K562 (cell line): ENCODE results near the gene PI4KA. TPM values are rescaled to one million over a fixed set of nuclear protein-coding genes. Genes with fewer than 3 reads are reported as not detected.

ENCODE experiments used
- ATAC-seq: fragments of 200-7000 bp; cut with Tn5 transposase; 3 replicates; pipeline ENCODE4 v1.9.1; 2020; ENCODE audit warnings: moderate library complexity
- BruUV-seq: library from RNA; stranded (reverse); fragments of 400-500 nt; replicated peaks from 2 replicates; lab custom pipeline; 2021; lab: Mats Ljungman, UMichigan
- CTCF ChIA-PET: fragments of 300-600 bp; formaldehyde crosslinking; extraction: SDS; loops from one replicate; lab custom pipeline; 2021; ENCODE audit warnings: low intra/inter-chr PET ratio; lab: Yijun Ruan, JAX
- POLR2A ChIA-PET: fragments of 300-600, 350-650 bp; sonication (Branson Sonifier 250); formaldehyde crosslinking; extraction: SDS; loops from one replicate; lab custom pipeline; 2021; ENCODE audit warnings: antibody characterized with exemption, inconsistent platforms; lab: Yijun Ruan, JAX
- DNase-seq, 4 experiments: peaks; one replicate each; pipeline versions ENCODE4 v3.0.0 to v3.0.0-alpha.2; 2011 to 2018; ENCODE audit warnings: low spot score in 3 of 4, mixed read lengths in 3 of 4; ENCODE audit errors: extremely low read depth in 1 of 4
- FAIRE-seq: peaks from 2 replicates; lab custom pipeline; 2011; peaks lifted over from hg19 to GRCh38; lab: Jason Lieb, UNC
- H2AFZ ChIP-seq: 2 replicates; pipeline ENCODE4 v1.6.0; 2011; ENCODE audit warnings: low read depth, low read length, control low read depth, inconsistent platforms
- H3K27ac ChIP-seq: fragments of 200-600 bp; 3 replicates; pipeline ENCODE4 v1.8.0; 2011; ENCODE audit warnings: low read depth, mild to moderate bottlenecking, control low read depth, inconsistent platforms, low read length, moderate library complexity, mixed read lengths; ENCODE audit errors: extremely low read depth
- H3K27me3 ChIP-seq, 2 experiments: fragments of 300-600 bp in 1 of 2; 2 replicates in 1 of 2; 3 replicates in 1 of 2; pipeline versions ENCODE4 v1.6.0 to v1.8.0; 2011; ENCODE audit warnings: inconsistent platforms in 2 of 2, low read length in 2 of 2, mild to moderate bottlenecking in 1 of 2, mixed read lengths in 1 of 2, moderate library complexity in 1 of 2; ENCODE audit not compliant: control insufficient read depth in 2 of 2, insufficient read depth in 2 of 2
- H3K36me3 ChIP-seq: fragments of 300-600 bp; 3 replicates; pipeline ENCODE4 v1.8.0; 2011; ENCODE audit warnings: mild to moderate bottlenecking, low read length, inconsistent platforms; ENCODE audit not compliant: control insufficient read depth, insufficient read depth
- H3K4me1 ChIP-seq, 2 experiments: fragments of 200-600 bp in 1 of 2; replicated peaks in 1 of 2; 2 replicates in 1 of 2; 3 replicates in 1 of 2; pipeline versions ENCODE4 v1.5.1 to v1.8.0; 2011; ENCODE audit warnings: inconsistent platforms in 2 of 2, low read length in 2 of 2, mild to moderate bottlenecking in 1 of 2, mixed read lengths in 1 of 2, moderate library complexity in 1 of 2; ENCODE audit not compliant: control insufficient read depth in 2 of 2, insufficient read depth in 2 of 2
- H3K4me2 ChIP-seq: 2 replicates; pipeline ENCODE4 v1.6.1; 2011; ENCODE audit warnings: low read length, control low read depth, inconsistent platforms, mixed read lengths; ENCODE audit not compliant: insufficient read depth
- H3K4me3 ChIP-seq: fragments of 200-600 bp; sonication (generic), shearing (Covaris generic); 2 replicates; pipeline ENCODE4 v1.5.1; 2016; ENCODE audit warnings: control low read depth, inconsistent platforms
- H3K79me2 ChIP-seq: fragments of 200-600 bp; 3 replicates; pipeline ENCODE4 v1.8.0; 2011; ENCODE audit warnings: low read length, inconsistent platforms; ENCODE audit not compliant: control insufficient read depth, insufficient read depth
- H3K9ac ChIP-seq, 2 experiments: 2 replicates each; pipeline versions ENCODE4 v1.6.0 to v1.6.1; 2011; ENCODE audit warnings: low read depth in 2 of 2, low read length in 2 of 2, control low read depth in 1 of 2, inconsistent platforms in 1 of 2, mild to moderate bottlenecking in 1 of 2, mixed read lengths in 1 of 2; ENCODE audit not compliant: insufficient read depth in 1 of 2
- H3K9me1 ChIP-seq: one replicate; pipeline ENCODE4 v1.6.0; 2011; ENCODE audit warnings: inconsistent platforms, mild to moderate bottlenecking, low read length, moderate library complexity; ENCODE audit not compliant: control insufficient read depth, insufficient read depth
- H3K9me3 ChIP-seq: replicated peaks from 2 replicates; pipeline ENCODE4 v1.5.1; 2011; ENCODE audit warnings: low read depth, low read length, inconsistent platforms; ENCODE audit not compliant: control insufficient read depth, insufficient read depth
- H4K20me1 ChIP-seq: replicated peaks from 2 replicates; pipeline ENCODE4 v1.6.1; 2011; ENCODE audit warnings: low read length, inconsistent platforms, mixed read lengths; ENCODE audit not compliant: control insufficient read depth, insufficient read depth
- ARHGAP35 ChIP-seq: fragments of 450-650 bp; IDR thresholded peaks from 2 replicates; pipeline ENCODE4 v1.6.1; 2018; ENCODE audit not compliant: partially characterized antibody
- COPS2 ChIP-seq: fragments of 450-650 bp; conservative IDR thresholded peaks from 2 replicates; pipeline ENCODE4 v1.6.1; 2016; ENCODE audit warnings: mild to moderate bottlenecking, moderate library complexity
- JUND ChIP-seq, 2 experiments: IDR thresholded peaks; 2 replicates in 1 of 2; 3 replicates in 1 of 2; pipeline ENCODE4 v1.6.1; 2011; ENCODE audit warnings: borderline replicate concordance in 2 of 2, low read depth in 2 of 2, low read length in 2 of 2, improper control_type of control experiment in 1 of 2, missing biosample characterization in 1 of 2, missing genetic modification characterization in 1 of 2, missing genetic modification reagents in 1 of 2
- RBBP5 ChIP-seq: fragments of 200-600 bp; sonication (generic); IDR thresholded peaks from 2 replicates; pipeline ENCODE4 v1.6.1; 2012; ENCODE audit warnings: borderline replicate concordance, mild to moderate bottlenecking, low read length, control low read depth, inconsistent platforms; ENCODE audit not compliant: insufficient read depth, poor library complexity, severe bottlenecking
- SMARCB1 ChIP-seq: IDR thresholded peaks from 2 replicates; pipeline ENCODE4 v1.6.1; 2011; ENCODE audit warnings: improper control_type of control experiment, low read depth; ENCODE audit not compliant: insufficient read length
- ZNF253 ChIP-seq: fragments of 250-450 bp; sonication (Bioruptor Pico); conservative IDR thresholded peaks from 2 replicates; pipeline ENCODE4 v1.6.1; 2021; ENCODE audit warnings: mild to moderate bottlenecking
- WGBS: fragments of 100-300 bp; shearing (Covaris generic); methylation state at CpG from one replicate; pipeline ENCODE4 v1.1.6; 2016; ENCODE audit warnings: low coverage, mixed read lengths; ENCODE audit not compliant: insufficient coverage; ENCODE audit errors: missing lambda C conversion rate; 5-methylcytosine and 5-hydroxymethylcytosine counted together
- in situ Hi-C: fragments of 300-500 bp; cut with MboI; formaldehyde crosslinking; loops from 4 replicates; pipeline ENCODE4 v1.15.0; 2018; ENCODE audit warnings: inconsistent platforms, mixed read lengths
- intact Hi-C: fragments of 100-400 bp; cut with micrococcal nuclease; formaldehyde crosslinking; loops from 2 replicates; pipeline ENCODE4 v1.14.2; 2022
- polyA plus RNA-seq, 8 experiments: library from polyadenylated mRNA; depleted of rRNA in 4 of 8; stranded (reverse) in 5 of 8; unstranded in 3 of 8; fragments of >200 nt; fragmentation: Nextera tagmentation in 2 of 8; fragmentation: Illumina TruSeq in 1 of 8; extraction: Ambion mirVana in 2 of 8; extraction: Trizol in 1 of 8; gene quantifications; 2 replicates each; pipeline versions ENCODE4 v1.2.1 to v1.2.3, GENCODE V29; 2011 to 2014; ENCODE audit warnings: inconsistent platforms in 1 of 8, missing spikeins in 1 of 8
- total RNA-seq, 7 experiments: library from RNA; depleted of rRNA in 6 of 7; stranded (reverse); fragments of >200 nt in 6 of 7; fragmentation: Illumina TruSeq in 2 of 7; extraction: Trizol in 2 of 7; gene quantifications; 2 replicates each; pipeline versions ENCODE4 v1.2.1 to v1.2.3, GENCODE V29; 2011 to 2021; ENCODE audit warnings: low replicate concordance in 1 of 7

The PI4KA gene
- total and polyA plus RNA-seq, 9 of the 15 experiments (the other 6 are each of a cell fraction or from before 2014, with no cell fraction given) = 7.3 to 187 (median 84.7) TPM

DNA sequence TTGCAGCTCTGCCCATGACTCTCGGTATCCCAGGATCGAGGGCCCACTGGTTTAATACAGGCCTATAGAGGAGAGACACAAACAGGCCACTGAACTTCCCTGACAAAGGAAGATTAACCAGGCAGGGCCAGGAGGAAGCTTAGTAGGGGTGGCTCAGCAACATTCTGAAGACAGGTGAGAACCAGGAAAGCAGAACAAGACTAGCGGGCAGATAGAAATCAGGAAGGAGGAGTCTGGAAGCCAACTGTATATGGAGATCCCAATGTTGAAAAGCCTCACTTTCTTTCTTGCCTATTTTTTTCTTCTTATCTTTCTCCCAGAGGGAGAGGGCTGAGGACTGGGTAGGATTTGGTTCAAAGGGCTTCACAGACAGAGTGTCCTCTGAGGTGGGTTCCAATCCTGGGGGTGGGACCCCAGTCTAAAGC lies 5.4 kb downstream of the PI4KA start (continued):
- peak; percentile 3; the same call in 1 of the 2 replicates for TF ChIP-seq JUND (IDR thresholded peaks at IDR 0.05; ENCODE audit: borderline replicate concordance, low read depth, low read length)
- no peak for TF ChIP-seq JUND (tag; IDR thresholded peaks at IDR 0.05; ENCODE audit: borderline replicate concordance, low read depth, low read length)
- TF ChIP-seq RBBP5 = peak; percentile 62

GRCh38 chr22:20852503-20852902 lies 6.1 kb downstream of the PI4KA start:
- WGBS = 71% methylated on average over 6 of the region's 6 CpGs
- H3K27ac ChIP-seq = no peak overlapping the region
- H3K36me3 ChIP-seq = no peaks in the 10 kb centered on the region
- in situ Hi-C loops = no loop called here
- H3K9me3 ChIP-seq = no peaks in the 10 kb centered on the region
- ATAC-seq = no peak
- 0 out of 4 replicates have a peak overlapping the region, but pooled peaks of 1 of the 2 experiments have one; percentile 6 for H3K9ac ChIP-seq
- peaks cover 90% of the 10 kb centered on the region for H3K79me2 ChIP-seq
- peaks cover 44 to 46% of the 10 kb centered on the region in 2 experiments for H3K4me1 ChIP-seq
- peaks cover 36% of the 10 kb centered on the region for H4K20me1 ChIP-seq
- no peaks in the 10 kb centered on the region for H3K9me1 ChIP-seq
- no peak for FAIRE-seq
- intact Hi-C loops = loop anchor here (2.0 to 10.0 kb wide), 2 partner anchors 76 to 802 kb away; no protein-coding TSS in a partner anchor
- no peak overlapping the region for H3K4me3 ChIP-seq
- H3K27me3 ChIP-seq = no peaks in the 10 kb centered on the region
- TF ChIP-seq ZNF253 (no peak), SMARCB1 (no peak), ARHGAP35 (no peak), RBBP5 (peak; percentile 11), COPS2 (no peak)
- ChIA-PET CTCF (interaction anchor here (1.0 kb wide), 1 partner anchor 48 kb away, joined by 3 read pairs; no protein-coding TSS in a partner anchor), POLR2A (interaction anchor here (0.6 to 4.2 kb wide), 13 partner anchors 9 to 420 kb away, joined by 3 to 21 read pairs (median 6); no protein-coding TSS in a partner anchor)
- no peak overlapping the region for H2AFZ ChIP-seq
- DNase-seq = peak in 2 of 4 experiments; percentile 15 to 23
- H3K4me2 ChIP-seq = no peak overlapping the region; the same call in 1 of the 2 replicates
- no TSS peak for BruUV-seq
